Measurements from ENCODE around the gene HDAC6.

The HDAC6 gene

GRCh38 chrX:48801280-48802088 is at the start of gene HDAC6:
Gene HDAC6 (plus strand): TSS chrX:48802067. CDS start chrX:48802693, 626 bp downstream.
- DNase-seq (ENCODE audit: low read depth), result peak; percentile 98
- TF ChIP-seq CTCF (IDR thresholded peaks at IDR 0.05; ENCODE audit: insufficient read depth, low read depth, low read length, missing control alignments), result no peak
- peak within 1 kb of the TSS; percentile 67 for H3K4me3 ChIP-seq (ENCODE audit: low read length)

- no peak overlapping the region for H3K4me3 ChIP-seq (ENCODE audit: low read length)
Observed at GRCh38 chrX:48752498-48752897, 49.4 kb upstream of the HDAC6 start.

GRCh38 chrX:48753708-48754228 is 48.1 kb upstream of the HDAC6 start:
- no peak for DNase-seq (ENCODE audit: low read depth)
- TF ChIP-seq CTCF (IDR thresholded peaks at IDR 0.05; ENCODE audit: insufficient read depth, low read depth, low read length, missing control alignments), result no peak
- H3K4me3 ChIP-seq (ENCODE audit: low read length), result no peak overlapping the region

More at GRCh38 chrX:48752498-48752897, 49.4 kb upstream of the HDAC6 start:
- no peak for DNase-seq (ENCODE audit: low read depth)
- no peak for TF ChIP-seq CTCF (IDR thresholded peaks at IDR 0.05; ENCODE audit: insufficient read depth, low read depth, low read length, missing control alignments)

GRCh38 chrX:48754238-48754637 is 47.6 kb upstream of the HDAC6 start:
- no peak for DNase-seq (ENCODE audit: low read depth)
- H3K4me3 ChIP-seq (ENCODE audit: low read length), result no peak overlapping the region
- TF ChIP-seq CTCF (IDR thresholded peaks at IDR 0.05; ENCODE audit: insufficient read depth, low read depth, low read length, missing control alignments), result no peak

GRCh38 chrX:48761674-48762471 is 40.0 kb upstream of the HDAC6 start, which contains the start of gene GLOD5:
Gene GLOD5 (plus strand): TSS chrX:48761747. CDS start chrX:48761791, 44 bp downstream.
- peak; percentile 80 for DNase-seq (ENCODE audit: low read depth)
- H3K4me3 ChIP-seq (ENCODE audit: low read length), result no peak within 1 kb of the TSS
- peak; percentile 55 for TF ChIP-seq CTCF (IDR thresholded peaks at IDR 0.05; ENCODE audit: insufficient read depth, low read depth, low read length, missing control alignments)

GRCh38 chrX:48769230-48769629 is 32.6 kb upstream of the HDAC6 start:
- H3K4me3 ChIP-seq (ENCODE audit: low read length), result no peak overlapping the region
- no peak for DNase-seq (ENCODE audit: low read depth)
- no peak for TF ChIP-seq CTCF (IDR thresholded peaks at IDR 0.05; ENCODE audit: insufficient read depth, low read depth, low read length, missing control alignments)

Data from epithelial cell of esophagus (primary cell).